ENCODE data around the gene THRA. TPM values are rescaled to one million over a fixed set of nuclear protein-coding genes. Genes with fewer than 3 reads are reported as not detected.

The THRA gene
- total RNA-seq, 2 experiments from 2014 or later = 12.5 to 13.4 TPM

GRCh38 chr17:40090237-40091119 lies 27.7 kb downstream of the THRA start:
- POLR2A ChIA-PET = no interaction called here
- H3K9me3 Mint-ChIP-seq = no peaks in the 10 kb centered on the region
- peaks cover 24% of the 10 kb centered on the region for H3K36me3 Mint-ChIP-seq
- intact Hi-C loops (cut with micrococcal nuclease) = no loop called here
- no peak overlapping the region for H3K27ac Mint-ChIP-seq
- CTCF ChIA-PET = interaction anchor here (1.1 to 1.4 kb wide), 5 partner anchors 9 to 65 kb away, joined by 3 to 7 read pairs (median 4); no protein-coding TSS in a partner anchor
- H3K4me3 Mint-ChIP-seq = no peak overlapping the region
- DNase-seq = no peak
- H3K27me3 Mint-ChIP-seq = no peaks in the 10 kb centered on the region
- peaks cover 18% of the 10 kb centered on the region for H3K4me1 Mint-ChIP-seq (ENCODE audit: low read depth)

- POLR2A ChIA-PET = no interaction called here
- Mint-ChIP-seq H3K27ac (no peak overlapping the region), H3K36me3 (peaks cover 33% of the 10 kb centered on the region), H3K4me1 (ENCODE audit: low read depth) (peaks cover 32% of the 10 kb centered on the region), H3K9me3 (no peaks in the 10 kb centered on the region), H3K27me3 (no peaks in the 10 kb centered on the region), H3K4me3 (no peak overlapping the region)
- intact Hi-C loops (cut with micrococcal nuclease) = no loop called here
- CTCF ChIA-PET = interaction anchor here (1.0 to 9.3 kb wide), 2 partner anchors 16 to 20 kb away, joined by 3 to 52 read pairs; no protein-coding TSS in a partner anchor
- DNase-seq = no peak
Measured at GRCh38 chr17:40091691-40092397, 29.1 kb downstream of the THRA start.

- ChIA-PET POLR2A (no interaction called here), CTCF (interaction anchor here (1.0 to 9.3 kb wide), 2 partner anchors 17 to 19 kb away, joined by 3 to 52 read pairs; no protein-coding TSS in a partner anchor)
- intact Hi-C loops (cut with micrococcal nuclease) = no loop called here
- Mint-ChIP-seq H3K9me3 (no peaks in the 10 kb centered on the region), H3K27ac (no peak overlapping the region), H3K4me3 (no peak overlapping the region), H3K27me3 (no peaks in the 10 kb centered on the region), H3K36me3 (peaks cover 33% of the 10 kb centered on the region), H3K4me1 (ENCODE audit: low read depth) (peaks cover 39% of the 10 kb centered on the region)
- no peak for DNase-seq
Measured at GRCh38 chr17:40092581-40092980, 29.8 kb downstream of the THRA start.

GRCh38 chr17:40093005-40093579 lies 30.3 kb downstream of the THRA start:
- intact Hi-C loops (cut with micrococcal nuclease) = no loop called here
- Mint-ChIP-seq H3K4me3 (no peak overlapping the region), H3K36me3 (peaks cover 33% of the 10 kb centered on the region), H3K27me3 (no peaks in the 10 kb centered on the region), H3K27ac (no peak overlapping the region), H3K4me1 (ENCODE audit: low read depth) (peaks cover 44% of the 10 kb centered on the region), H3K9me3 (no peaks in the 10 kb centered on the region)
- ChIA-PET POLR2A (no interaction called here), CTCF (interaction anchor here (1.0 to 9.3 kb wide), 3 partner anchors 18 to 98 kb away, joined by 3 to 52 read pairs (median 3); no protein-coding TSS in a partner anchor)
- no peak for DNase-seq

GRCh38 chr17:40093580-40094201 lies 30.9 kb downstream of the THRA start:
- H3K27me3 Mint-ChIP-seq = no peaks in the 10 kb centered on the region
- H3K36me3 Mint-ChIP-seq = peaks cover 33% of the 10 kb centered on the region
- CTCF ChIA-PET = interaction anchor here (1.1 to 9.3 kb wide), 2 partner anchors 18 to 97 kb away, joined by 3 to 52 read pairs; no protein-coding TSS in a partner anchor
- no peaks in the 10 kb centered on the region for H3K9me3 Mint-ChIP-seq
- no peak for DNase-seq
- peaks cover 50% of the 10 kb centered on the region for H3K4me1 Mint-ChIP-seq (ENCODE audit: low read depth)
- POLR2A ChIA-PET = no interaction called here
- no peak overlapping the region for H3K4me3 Mint-ChIP-seq
- intact Hi-C loops (cut with micrococcal nuclease) = no loop called here
- no peak overlapping the region for H3K27ac Mint-ChIP-seq

- no peak for DNase-seq
- H3K4me1 Mint-ChIP-seq (ENCODE audit: low read depth) = peaks cover 58% of the 10 kb centered on the region
- no peak overlapping the region for H3K4me3 Mint-ChIP-seq
- peak overlapping the region; percentile 91 for H3K27ac Mint-ChIP-seq
- ChIA-PET POLR2A (interaction anchor here (1.0 kb wide), 1 partner anchor 124 kb away, joined by 3 read pairs; the partner anchor contains the start of gene WIPF2), CTCF (interaction anchor here (0.7 to 9.3 kb wide), 6 partner anchors 9 to 57 kb away, joined by 3 to 52 read pairs (median 4); no protein-coding TSS in a partner anchor)
- intact Hi-C loops (cut with micrococcal nuclease) = loop anchor here (5.0 kb wide), 1 partner anchor 323 kb away; no protein-coding TSS in a partner anchor
- peaks cover 30% of the 10 kb centered on the region for H3K36me3 Mint-ChIP-seq
- no peaks in the 10 kb centered on the region for H3K9me3 Mint-ChIP-seq
- H3K27me3 Mint-ChIP-seq = no peaks in the 10 kb centered on the region
Measured at GRCh38 chr17:40094874-40095273, 32.1 kb downstream of the THRA start.

- no peak for DNase-seq
- ChIA-PET POLR2A (interaction anchor here (1.0 kb wide), 2 partner anchors 44 to 124 kb away, joined by 3 read pairs; partner anchors contain the start of gene WIPF2), CTCF (interaction anchor here (0.7 to 9.3 kb wide), 7 partner anchors 9 to 95 kb away, joined by 3 to 159 read pairs (median 4); no protein-coding TSS in a partner anchor)
- intact Hi-C loops (cut with micrococcal nuclease) = loop anchor here (5.0 kb wide), 1 partner anchor 323 kb away; no protein-coding TSS in a partner anchor
- no peaks in the 10 kb centered on the region for H3K27me3 Mint-ChIP-seq
- peak overlapping the region; percentile 88 for H3K4me3 Mint-ChIP-seq
- peaks cover 63% of the 10 kb centered on the region for H3K4me1 Mint-ChIP-seq (ENCODE audit: low read depth)
- H3K9me3 Mint-ChIP-seq = no peaks in the 10 kb centered on the region
- peak overlapping the region; percentile 91 for H3K27ac Mint-ChIP-seq
- H3K36me3 Mint-ChIP-seq = peaks cover 30% of the 10 kb centered on the region
Measured at GRCh38 chr17:40095351-40095943, 32.7 kb downstream of the THRA start.

- ChIA-PET CTCF (interaction anchor here (1.2 to 9.3 kb wide), 4 partner anchors 10 to 94 kb away, joined by 3 to 159 read pairs (median 32); no protein-coding TSS in a partner anchor), POLR2A (interaction anchor here (0.6 to 1.0 kb wide), 2 partner anchors 44 to 299 kb away, joined by 3 read pairs; no protein-coding TSS in a partner anchor)
- Mint-ChIP-seq H3K9me3 (no peaks in the 10 kb centered on the region), H3K4me1 (ENCODE audit: low read depth) (peaks cover 70% of the 10 kb centered on the region), H3K27ac (peak overlapping the region; percentile 91), H3K4me3 (peak overlapping the region; percentile 88), H3K36me3 (peaks cover 30% of the 10 kb centered on the region), H3K27me3 (no peaks in the 10 kb centered on the region)
- intact Hi-C loops (cut with micrococcal nuclease) = loop anchor here (1.0 to 5.0 kb wide), 8 partner anchors 12 to 324 kb away; partner anchors contain the start of genes CASC3, MED24 and PSMD3
- DNase-seq = peak; percentile 91
Measured at GRCh38 chr17:40095944-40096791, 33.4 kb downstream of the THRA start.

GRCh38 chr17:40097087-40097486 lies 34.3 kb downstream of the THRA start:
- Mint-ChIP-seq H3K27me3 (no peaks in the 10 kb centered on the region), H3K4me1 (ENCODE audit: low read depth) (peaks cover 79% of the 10 kb centered on the region), H3K27ac (peak overlapping the region; percentile 91), H3K36me3 (peaks cover 30% of the 10 kb centered on the region), H3K4me3 (peak overlapping the region; percentile 88), H3K9me3 (no peaks in the 10 kb centered on the region)
- intact Hi-C loops (cut with micrococcal nuclease) = loop anchor here (2.0 to 5.0 kb wide), 3 partner anchors 22 to 325 kb away; partner anchors contain the start of gene MED24
- ChIA-PET CTCF (interaction anchor here (9.3 kb wide), 2 partner anchors 14 to 22 kb away, joined by 52 to 159 read pairs; no protein-coding TSS in a partner anchor), POLR2A (interaction anchor here (2.1 kb wide), 1 partner anchor 16 kb away, joined by 15 read pairs; no protein-coding TSS in a partner anchor)
- DNase-seq = no peak

All from activated CD4-positive, alpha-beta memory T cell treated with anti-CD3 and anti-CD28 coated beads for 36 hours (primary cell).